NCI-H524 treated with DMSO at 0.1 percent for 48 hours (cell line): ENCODE measurements around the gene FRAT1.
"Not testable (repeated sequence)": the region's sequence is repeated elsewhere in the genome, so short reads cannot be mapped to it uniquely, and the experiment has no call there.

Source experiments
- DNase-seq: peaks from one replicate; lab custom pipeline; 2025; lab: John Stamatoyannopoulos, UW

The FRAT1 gene

DNA sequence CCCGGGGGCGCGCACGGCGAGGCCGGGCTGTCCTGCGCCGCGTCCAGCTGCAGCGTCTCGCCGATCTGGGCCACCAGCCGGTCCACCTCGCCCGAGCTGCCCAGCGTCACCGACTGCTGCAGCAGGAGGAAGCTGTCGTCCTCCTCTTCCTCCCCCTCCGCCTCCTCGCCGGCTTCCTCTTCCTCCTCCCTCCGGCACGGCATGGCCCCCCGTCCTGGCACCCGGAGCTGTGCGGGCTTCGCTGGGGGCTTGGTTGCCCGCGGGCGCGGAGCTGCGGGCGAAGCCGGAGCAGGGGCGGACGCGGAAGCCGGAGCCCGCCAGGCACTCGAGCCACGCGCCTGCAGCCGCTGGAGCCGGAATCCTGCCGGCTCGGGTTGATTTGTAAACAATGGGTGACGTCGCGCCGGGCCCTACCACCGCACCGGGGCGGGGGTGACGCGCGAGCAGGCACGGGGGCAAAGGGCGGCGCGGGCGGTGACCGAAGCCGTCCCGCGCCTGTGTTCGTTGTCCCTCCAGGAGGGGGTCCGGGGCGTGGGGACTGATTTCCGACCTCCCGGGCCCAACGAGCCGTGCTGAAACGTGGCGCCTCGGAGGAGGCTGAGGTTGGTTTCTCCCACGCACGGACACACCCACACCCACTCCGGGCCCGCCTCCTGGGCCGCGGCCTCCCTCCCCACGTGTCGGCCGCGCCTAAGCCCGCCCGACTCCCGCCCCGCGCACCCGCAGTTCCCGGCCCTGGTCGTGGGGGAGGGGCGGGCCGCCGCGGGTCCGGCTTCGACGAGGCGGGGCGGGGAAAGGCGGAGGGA is 15.5 kb downstream of the FRAT1 start, which contains the start of gene FRAT2:
Gene FRAT2 (minus strand): TSS at position 360 of the 806 bp plus-strand sequence. CDS start 157 bp downstream, at position 203.
- DNase-seq, result no peak

DNA sequence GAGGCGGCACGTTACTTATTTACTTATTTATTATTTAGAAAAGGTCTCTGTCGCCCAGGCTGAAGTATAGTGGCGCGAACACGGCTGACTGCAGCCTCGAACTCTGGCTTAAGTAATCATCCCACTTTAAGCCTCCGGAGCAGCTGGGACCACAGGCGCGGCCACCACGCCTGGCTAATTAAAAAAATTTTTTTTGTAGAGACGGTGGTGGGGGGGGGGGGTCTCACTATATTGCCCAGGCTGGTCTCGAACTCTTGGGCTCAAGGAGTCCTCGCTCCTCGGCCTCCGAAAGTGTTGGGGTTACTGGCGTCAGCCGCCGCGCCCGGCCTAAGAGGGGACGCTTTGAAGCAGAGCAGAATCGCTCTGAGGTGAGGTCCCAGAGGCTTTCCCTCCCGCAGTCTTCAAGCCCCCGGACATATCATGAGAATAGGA is 16.1 kb downstream of the FRAT1 start:
- no peak for DNase-seq

DNA sequence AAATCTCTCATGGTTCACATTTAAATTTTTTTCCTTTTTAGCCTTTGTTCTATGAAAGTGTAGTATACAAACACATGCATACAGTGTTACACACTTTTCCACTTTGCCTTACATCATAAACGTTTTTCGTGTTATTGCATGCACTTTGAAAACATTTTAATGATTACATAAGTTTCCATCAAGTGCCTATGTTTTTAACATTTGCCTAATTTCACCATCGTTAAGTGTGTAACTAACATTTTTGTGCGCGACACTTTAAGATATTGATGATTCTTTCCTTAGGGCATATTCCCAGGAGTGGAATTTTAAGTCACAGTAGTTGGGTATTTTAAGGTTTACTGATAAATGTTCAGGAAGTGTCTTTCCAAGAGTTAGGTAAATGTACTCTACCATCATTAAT is 16.9 kb downstream of the FRAT1 start:
- DNase-seq, result no peak

DNA sequence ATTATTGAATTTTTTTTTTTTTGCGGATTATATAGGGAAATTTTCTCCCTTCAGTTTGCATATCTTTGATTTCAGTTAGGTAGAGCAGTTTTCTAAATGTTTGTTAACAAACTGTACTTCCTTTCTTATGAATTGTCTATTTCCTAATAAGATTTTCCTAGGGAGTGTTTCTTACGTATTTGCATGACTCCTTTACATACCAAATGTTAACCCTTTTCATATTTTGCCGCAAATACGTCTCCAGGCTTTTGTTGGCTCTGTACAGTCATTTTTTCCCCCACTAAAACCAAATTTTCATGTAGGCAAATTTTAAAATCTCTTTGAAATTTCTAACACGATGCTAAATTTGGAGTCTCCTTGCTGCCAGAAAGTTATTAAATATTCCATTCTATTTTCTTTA is 17.4 kb downstream of the FRAT1 start:
- DNase-seq, result no peak

DNA sequence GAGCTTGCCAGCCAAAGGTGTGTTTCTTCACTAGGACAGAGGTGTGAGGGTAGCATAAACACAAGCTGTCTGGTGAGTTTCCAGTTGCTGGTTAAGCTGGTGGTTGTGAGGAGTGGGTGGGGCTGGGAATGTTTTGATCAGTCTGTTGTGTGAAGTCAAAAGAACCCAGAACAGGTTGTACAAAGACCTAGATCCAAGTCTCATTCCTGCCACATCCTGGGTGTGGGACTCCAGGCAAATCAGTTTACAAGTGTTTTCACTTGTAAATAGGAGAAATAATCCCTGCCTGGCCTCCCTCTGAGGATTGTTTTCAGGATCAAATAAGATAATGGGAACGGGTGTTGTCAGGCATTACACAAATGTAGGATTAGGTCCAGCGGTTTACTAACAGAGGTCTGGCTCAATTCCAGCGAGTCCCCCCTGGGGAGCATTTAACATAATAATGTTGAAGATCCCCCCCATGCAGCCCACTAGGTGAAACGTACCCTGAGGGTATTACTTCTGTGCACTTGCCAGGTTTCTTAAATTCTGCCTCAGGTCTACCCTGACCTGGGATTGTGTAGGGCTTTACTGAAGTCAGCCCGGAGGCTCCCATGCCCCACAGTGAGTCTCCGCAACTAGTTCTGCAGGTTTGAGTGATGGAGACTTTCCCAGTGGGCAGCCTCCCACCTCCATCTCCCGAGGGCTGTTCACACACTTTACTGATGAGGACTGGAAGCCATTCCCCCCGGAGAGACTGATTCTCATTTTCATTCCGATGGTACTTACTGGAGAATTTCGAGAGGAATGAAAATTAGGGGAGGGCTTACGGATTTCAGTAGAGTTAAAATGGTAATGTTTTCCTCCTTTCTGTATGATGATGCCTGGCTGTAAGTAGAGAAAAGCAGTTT is 18.1 kb downstream of the FRAT1 start:
- no peak for DNase-seq

DNA sequence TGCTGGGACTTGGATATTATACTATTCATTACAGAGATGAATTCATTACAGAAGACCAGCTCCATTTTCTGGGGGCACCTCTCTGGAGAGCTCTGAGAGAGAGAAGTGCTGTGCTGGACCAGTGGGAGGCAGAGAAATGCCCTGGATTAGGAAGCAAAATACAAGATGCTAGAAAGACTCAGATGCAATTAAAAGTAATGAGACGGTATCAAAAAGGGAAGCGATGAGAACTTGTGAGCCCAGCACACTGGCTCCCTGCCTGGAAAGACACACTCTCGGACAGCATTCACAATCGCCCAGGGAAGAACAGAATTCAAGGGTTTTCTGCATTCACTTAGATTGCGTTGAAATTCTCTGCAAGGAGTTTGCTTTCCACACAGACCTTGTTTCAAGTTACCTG is 19.0 kb downstream of the FRAT1 start:
- no peak for DNase-seq

DNA sequence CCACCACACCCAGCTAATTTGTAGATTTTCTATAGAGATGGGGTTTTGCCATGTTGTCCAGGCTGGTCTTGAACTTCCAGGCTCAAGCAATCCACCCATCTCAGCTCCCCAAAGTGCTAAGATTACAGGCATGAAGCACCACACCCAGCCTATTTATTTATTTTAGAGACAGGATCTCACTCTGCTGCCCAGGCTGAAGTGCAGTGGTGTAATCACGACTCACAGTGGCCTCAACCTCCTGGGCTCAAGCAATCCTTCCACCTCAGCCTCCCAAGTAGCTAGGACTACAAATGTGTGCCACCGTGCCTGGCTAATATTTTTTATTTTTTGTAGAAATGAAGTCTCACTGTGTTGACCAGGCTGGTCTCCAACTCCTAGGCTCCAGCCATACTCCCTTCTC is 22.3 kb downstream of the FRAT1 start:
- DNase-seq, result no peak

DNA sequence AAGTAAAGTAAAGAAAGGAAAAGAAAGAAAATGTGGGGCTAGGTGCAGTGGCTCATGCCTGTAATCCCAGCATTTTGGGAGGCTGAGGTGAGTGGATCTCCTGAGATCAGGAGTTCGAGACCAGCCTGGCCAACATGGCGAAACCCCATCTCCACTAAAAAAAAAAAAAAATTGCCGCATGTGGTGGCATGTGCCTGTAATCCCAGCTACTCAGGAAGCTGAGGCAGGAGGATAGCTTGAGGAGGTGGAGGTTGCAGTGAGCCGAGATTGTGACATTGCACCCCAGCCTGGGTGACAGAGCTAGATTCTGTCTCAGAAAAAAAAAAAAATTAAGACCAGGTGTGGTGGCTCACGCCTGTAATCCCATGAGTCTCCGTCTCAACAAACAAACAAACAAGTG is 24.6 kb downstream of the FRAT1 start:
- not testable (repeated sequence) for DNase-seq

DNA sequence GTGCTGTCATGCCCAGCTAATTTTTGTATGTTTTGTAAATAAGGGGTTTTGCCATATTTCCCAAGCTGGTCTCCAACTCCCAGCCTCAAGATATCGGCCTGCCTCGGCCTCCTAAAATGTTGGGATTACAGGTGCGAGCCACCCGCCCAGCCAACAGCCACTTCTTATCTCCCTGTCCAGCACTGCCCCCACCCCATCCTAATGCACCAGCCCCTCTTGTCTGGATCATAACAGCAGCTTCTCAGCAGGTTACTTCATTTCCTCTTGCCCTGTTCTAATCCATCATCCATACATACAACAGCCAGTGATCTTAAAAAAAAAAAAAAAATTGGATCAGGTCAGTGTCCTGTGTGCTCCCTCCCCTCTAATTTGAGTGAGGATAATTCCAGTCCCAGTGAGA is 28.2 kb downstream of the FRAT1 start:
- no peak for DNase-seq

DNA sequence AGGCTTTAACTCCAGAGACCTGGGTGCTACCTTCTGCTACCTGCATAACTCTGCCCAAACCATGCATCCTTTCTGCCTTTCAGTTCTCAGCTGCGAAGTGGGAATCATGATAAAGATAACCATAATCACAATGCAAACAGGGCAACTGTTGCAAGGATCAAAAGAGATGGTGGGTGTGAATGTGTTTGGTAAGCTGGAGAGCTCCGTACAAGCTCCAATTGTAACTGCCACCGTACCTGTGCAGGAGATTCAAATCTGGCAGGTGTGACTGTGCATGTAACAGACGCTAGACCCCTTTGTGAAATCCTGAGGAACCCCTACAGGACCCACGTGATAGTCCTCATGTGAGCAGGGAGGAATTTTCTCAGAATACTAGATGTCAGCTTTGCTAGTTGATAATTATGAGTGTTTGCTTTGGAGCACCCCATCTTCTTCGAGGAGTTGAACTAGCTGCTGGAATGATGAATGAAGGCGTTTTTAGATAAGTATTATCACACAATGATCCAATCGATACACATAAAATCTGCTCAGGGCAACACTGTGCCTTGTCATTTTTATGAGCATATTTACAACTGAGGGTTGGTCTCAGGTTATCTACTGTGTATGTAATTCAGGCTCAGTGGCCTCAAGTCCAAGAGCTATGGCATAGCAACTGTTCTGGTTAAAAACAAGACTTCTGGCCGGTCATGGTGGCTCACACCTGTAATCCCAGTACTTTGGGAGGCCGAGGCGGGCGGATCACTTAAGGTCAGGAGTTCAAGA is 30.9 kb downstream of the FRAT1 start:
- no peak for DNase-seq

DNA sequence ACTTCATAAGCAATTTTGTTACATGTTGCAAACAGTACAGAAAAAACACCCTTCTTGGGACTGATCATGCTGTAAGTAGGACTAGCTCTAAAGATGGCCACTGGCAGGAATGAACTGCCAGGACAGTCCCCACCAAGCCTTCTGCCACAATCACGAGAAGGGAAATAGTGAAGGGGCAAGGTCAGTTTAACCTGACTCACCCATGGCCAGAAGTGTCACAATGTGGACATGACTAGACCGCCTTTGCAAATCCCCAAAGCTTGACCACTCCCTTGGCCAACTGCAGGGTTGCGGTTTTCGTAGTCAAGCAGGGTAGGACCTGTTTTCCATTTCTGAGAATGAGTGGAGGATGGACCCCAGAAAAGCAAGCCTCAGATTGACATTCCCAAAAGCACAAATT is 34.9 kb downstream of the FRAT1 start:
- no peak for DNase-seq

DNA sequence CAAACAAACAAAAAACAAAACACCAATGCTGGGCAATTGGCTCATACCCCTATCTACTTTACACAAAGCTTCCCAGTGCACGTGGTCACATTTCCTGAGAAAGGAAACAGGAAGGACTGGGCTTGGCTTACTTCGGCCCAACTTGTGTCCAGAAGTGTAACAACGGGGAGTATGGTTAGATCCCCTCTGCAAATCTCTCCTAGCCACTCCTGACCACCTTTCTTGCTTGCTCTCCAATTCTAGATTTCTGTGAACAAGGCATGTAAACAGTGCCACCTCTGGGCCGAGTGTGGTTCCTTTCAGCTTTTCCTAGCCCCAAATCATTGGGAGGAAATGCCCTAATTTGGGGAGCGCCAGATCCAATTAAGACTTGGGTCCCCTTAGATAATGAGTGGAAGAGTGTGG is 36.5 kb downstream of the FRAT1 start:
- DNase-seq, result no peak

DNA sequence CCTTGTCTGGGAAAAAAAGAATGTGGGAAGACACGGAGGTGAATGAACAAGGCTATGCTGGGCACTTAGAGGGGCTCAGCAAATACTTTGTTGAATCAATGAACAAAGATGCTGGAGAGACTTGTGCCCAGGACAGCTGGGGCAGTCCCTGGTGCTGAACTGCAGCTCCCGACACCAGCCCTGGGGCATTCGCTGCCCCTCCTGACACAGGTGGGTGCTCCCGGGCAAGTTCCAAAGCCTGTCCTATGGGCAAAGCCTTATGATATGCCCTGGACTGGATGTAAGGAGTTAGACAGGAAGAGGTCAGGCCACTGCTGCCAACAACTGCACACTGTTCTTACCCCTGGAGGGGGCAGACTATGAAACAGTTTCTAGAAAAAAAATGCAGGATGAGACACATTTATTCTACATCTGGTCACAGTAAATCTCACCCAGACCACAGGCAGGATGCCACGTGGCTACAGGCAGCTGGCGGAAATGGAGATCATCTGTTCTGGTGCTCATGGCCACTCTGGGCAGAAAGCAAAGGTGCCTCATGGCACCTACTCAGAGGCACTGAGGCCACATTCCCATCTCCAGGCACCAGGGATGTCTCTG is 37.3 kb downstream of the FRAT1 start:
- DNase-seq, result no peak

DNA sequence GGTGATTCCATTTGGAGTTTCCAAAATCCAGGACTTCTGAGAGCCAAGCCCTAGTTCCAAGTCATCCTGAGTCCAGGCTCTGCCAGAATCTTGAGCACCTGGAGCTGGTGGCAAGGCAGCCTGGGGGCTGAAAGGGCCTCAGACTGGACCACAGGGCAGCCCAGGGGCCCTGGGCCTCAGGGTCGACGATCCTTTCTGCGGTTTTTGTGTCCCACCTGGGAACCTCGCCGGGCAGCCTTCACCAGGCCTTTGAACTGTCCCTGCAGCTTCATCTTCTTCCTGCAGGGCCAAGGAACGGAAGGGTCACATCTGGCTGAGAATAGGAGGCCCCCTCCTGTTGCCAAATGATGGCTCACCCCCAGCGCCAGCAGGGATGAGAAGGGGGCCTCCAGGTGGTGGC is 37.8 kb downstream of the FRAT1 start:
- DNase-seq, result no peak

DNA sequence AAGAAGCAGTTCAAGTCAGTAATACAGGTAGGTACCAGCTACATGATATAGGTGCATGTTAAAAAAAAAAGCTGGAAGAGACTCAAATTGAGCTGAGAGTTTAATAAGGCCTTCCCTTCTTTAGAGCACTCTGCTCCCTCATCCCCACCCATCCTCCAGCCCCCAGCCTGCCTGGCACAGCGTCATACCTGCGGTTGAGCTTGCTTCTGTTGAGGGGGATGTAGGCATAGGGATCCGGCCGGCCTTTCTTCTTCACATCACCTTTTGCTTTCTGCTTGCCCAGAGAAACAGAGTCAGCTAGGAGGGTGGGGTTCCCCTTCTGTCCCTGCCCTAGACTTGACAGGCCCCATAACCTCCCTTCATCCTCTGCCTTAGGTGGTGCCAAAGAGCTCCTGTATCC is 39.3 kb downstream of the FRAT1 start:
- DNase-seq, result no peak

DNA sequence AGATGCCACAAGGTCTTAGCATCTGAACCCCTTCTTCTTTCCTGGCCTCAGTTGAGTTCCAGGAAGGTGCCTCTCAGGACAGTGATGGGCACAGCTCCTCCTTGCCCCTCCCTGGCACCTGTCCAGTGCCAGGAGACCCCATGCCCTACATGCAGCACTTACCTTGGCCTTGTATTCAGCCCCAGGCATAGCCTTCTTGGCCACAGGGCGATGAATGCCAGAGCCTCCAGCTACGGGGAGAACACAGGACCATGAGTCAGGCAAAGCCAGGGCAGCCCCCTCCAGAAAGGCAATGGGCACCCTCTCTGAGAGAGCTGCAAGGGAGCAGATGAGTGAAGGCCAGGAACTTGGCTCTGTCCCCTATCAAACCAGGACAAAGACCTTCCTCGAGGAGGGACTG is 39.7 kb downstream of the FRAT1 start:
- DNase-seq, result no peak

DNA sequence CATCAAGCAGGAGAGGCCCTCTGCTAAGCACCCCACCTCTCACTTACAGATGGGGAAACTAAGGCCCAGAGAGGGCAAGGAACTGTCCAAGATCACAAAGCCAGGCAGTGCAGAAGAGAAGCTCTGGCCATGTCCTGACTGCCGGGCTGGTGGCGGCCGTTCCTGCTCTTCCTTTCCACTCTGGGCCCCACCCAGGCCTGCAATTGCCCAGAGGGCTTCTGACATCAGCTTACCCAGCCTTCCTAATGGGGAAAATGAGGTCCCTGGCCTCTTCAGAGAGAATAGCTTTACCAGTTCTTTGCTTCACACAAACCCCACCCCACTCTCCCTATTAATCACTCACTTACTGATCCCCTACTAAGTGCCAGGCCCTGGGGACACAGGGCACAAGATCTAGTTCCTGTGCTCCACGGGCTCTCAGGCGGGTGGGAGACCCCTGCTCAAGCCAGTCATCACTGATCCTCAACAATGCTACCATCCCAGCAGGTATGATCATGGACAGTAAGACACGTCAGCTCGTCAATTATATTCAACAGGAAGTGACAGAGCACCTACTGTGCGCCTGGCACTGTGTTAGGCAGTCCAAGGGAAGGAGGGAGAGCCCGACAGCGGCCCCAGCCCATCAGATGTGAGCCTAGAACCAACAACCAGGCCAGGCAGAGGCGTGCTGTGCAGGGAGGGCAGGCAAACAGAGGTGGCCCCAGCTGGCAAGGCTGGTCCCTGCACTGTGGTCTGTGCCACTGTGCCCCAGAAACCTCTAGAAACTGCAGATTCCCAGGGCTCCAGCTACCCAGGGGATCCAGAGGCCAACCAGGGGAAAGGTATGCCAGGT is 41.9 kb downstream of the FRAT1 start:
- no peak for DNase-seq

DNA sequence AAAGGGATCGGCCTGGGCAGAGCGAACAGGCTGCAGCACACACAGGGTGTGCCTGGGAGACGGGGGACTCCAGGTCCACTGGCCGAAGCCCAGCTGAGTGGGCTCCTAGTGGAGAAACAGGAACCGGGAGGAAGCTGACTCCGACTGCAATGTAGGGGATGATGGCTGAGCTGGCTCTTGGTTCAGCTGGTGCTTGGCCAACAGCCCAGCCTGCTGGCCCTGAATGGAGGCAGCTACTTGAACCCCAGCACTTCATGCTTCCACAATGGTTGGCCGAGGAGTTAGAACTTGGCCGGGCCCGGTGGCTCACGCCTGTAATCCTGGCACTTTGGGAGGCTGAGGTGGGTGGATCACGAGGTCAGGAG is 42.4 kb downstream of the FRAT1 start:
- DNase-seq, result no peak

DNA sequence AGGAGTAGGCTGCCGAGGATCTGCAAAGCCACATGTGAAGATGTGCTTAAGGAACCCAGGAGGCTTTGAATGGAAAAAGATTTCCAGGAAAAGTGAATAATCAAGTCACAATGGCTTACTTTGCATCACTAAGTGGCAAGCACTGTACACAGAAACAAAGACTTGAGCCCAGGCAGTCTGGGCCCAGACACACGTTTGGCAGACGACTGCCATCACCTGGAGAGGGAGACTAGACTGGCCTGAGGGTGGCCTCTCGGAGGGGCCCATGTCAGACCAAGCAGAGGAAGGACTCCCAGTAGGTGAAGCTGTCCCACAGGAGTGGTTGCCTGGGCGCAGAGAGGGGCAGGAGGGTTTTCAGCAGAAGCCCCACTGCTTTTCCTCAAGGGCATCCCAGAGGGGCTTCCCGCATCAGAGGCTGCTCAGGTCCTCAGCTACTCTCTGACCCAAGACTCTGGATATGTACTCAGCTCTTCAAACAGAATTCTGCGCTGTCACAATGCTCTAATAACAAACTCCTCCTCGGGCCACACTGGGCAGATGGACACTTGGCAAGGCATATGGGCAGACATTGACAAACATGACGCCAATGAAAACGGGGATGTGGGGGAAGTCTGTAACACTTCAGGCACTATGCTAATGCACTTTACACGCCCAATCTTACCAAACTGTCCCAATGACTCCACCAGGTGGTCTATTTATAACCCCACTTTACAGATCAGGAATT is 43.4 kb downstream of the FRAT1 start:
- no peak for DNase-seq

DNA sequence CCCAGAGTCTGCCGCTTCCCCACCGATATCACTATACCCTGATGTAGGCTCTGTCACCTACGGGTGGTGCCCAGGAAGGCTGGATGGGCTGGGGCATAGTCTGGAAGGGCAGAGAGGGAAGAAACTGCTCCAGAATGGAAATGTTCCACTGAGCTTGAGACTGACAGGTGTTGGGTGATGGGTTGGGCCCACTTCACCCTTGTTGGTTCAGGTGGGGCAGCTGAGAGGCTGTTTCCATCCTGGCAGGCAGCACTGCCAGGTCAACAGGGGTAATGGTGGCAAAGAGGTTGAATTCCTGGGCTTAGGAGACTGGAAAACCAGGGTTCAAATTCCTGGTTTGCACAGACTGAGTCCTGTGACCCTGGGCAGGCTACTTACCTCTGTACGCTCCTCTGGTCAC is 44.0 kb downstream of the FRAT1 start:
- no peak for DNase-seq
